Naive thymus-derived CD8-positive, alpha-beta T cell (primary cell): ENCODE measurements around the gene FLNA. TPM values are rescaled to one million over a fixed set of nuclear protein-coding genes. Genes with fewer than 3 reads are reported as not detected.

Experiments used
- ATAC-seq, 2 donors: fragments of 150-1000 bp; cut with Tn5 transposase in 1 of 2; sonication (Bioruptor Pico), chemical (Tn5 transposase) in 1 of 2; 1 replicate in 1 of 2; 2 replicates in 1 of 2; pipeline ENCODE4 v1.10.0; 2021; ENCODE audit warnings: mild to moderate bottlenecking in 2 of 2, moderate library complexity in 2 of 2
- POLR2A ChIA-PET: fragments of 350-600 bp; sonication (Branson Sonifier 250); formaldehyde crosslinking; loops from one replicate; lab custom pipeline; 2021; ENCODE audit warnings: antibody characterized with exemption; lab: Charles Lee
- DNase-seq, 10 donors: peaks; one replicate each; pipeline versions ENCODE4 v3.0.0 to v3.0.0-alpha.2; 2020 to 2022
- H3K27ac Mint-ChIP-seq, 10 donors: one replicate each; pipeline ENCODE4 v1.8.0; 2020 to 2022; ENCODE audit warnings: mild to moderate bottlenecking in 10 of 10, mixed read lengths in 10 of 10, moderate library complexity in 4 of 10, inconsistent platforms in 1 of 10
- H3K27me3 Mint-ChIP-seq, 5 donors: one replicate each; pipeline ENCODE4 v1.8.0; 2021 to 2022; ENCODE audit warnings: mixed read lengths in 5 of 5
- H3K36me3 Mint-ChIP-seq, 3 donors: one replicate each; pipeline ENCODE4 v1.8.0; 2020 to 2022; ENCODE audit warnings: mixed read lengths in 3 of 3, mild to moderate bottlenecking in 2 of 3, inconsistent platforms in 1 of 3
- H3K4me1 Mint-ChIP-seq, 4 donors: one replicate each; pipeline ENCODE4 v1.8.0; 2021 to 2022; ENCODE audit warnings: mixed read lengths in 4 of 4
- H3K4me3 Mint-ChIP-seq, 10 donors: one replicate each; pipeline ENCODE4 v1.8.0; 2020 to 2022; ENCODE audit warnings: mild to moderate bottlenecking in 10 of 10, mixed read lengths in 10 of 10, moderate library complexity in 6 of 10, inconsistent platforms in 1 of 10
- H3K9me3 Mint-ChIP-seq, 9 donors: one replicate each; pipeline ENCODE4 v1.8.0; 2020 to 2022; ENCODE audit warnings: mixed read lengths in 9 of 9, mild to moderate bottlenecking in 3 of 9, inconsistent platforms in 1 of 9, moderate library complexity in 1 of 9
- polyA plus RNA-seq, 3 donors: library from polyadenylated mRNA; unstranded; fragments of 300-500 nt; fragmentation: Illumina TruSeq; gene quantifications; one replicate each; pipeline ENCODE4 v1.2.3, GENCODE V29; 2021
- total RNA-seq, 8 experiments: library from RNA in 2 of 8; stranded (reverse) in 2 of 8; gene quantifications; one replicate each; pipeline ENCODE4 v1.2.3 and lab custom pipeline; 2021 to 2026

FLNA gene
- total and polyA plus RNA-seq, 5 experiments from 2014 or later, result 156 to 633 (median 341) TPM

GRCh38 chrX:154371017-154371788, 3.2 kb downstream of the FLNA start:
- peak overlapping the region in 9 of 10 donors; percentile 25 to 92 (median 77) for H3K27ac Mint-ChIP-seq
- POLR2A ChIA-PET, result interaction anchor here (0.6 to 7.1 kb wide), 15 partner anchors 8 to 399 kb away, joined by 3 to 101 read pairs (median 8); partner anchors contain the start of genes EMD, HCFC1, RPL10 and SLC10A3
- H3K27me3 Mint-ChIP-seq, result no peaks in the 10 kb centered on the region
- peak; percentile 80 to 96 (median 88) for DNase-seq
- H3K36me3 Mint-ChIP-seq, result peaks cover 0 to 10% (median 0%) of the 10 kb centered on the region in 3 donors
- ATAC-seq, result peak; percentile 61 to 71
- H3K4me1 Mint-ChIP-seq, result peaks cover 4 to 30% (median 22%) of the 10 kb centered on the region in 4 donors
- no peaks in the 10 kb centered on the region for H3K9me3 Mint-ChIP-seq
- peak overlapping the region; percentile 78 to 96 (median 85) for H3K4me3 Mint-ChIP-seq

GRCh38 chrX:154370300-154371016, 4.0 kb downstream of the FLNA start:
- DNase-seq (peak in 1 of 10 donors; percentile 38), ATAC-seq (peak in 1 of 2 donors; percentile 1)
- Mint-ChIP-seq H3K4me1 (peaks cover 4 to 30% (median 23%) of the 10 kb centered on the region in 4 donors), H3K4me3 (peak overlapping the region; percentile 87 to 96 (median 92)), H3K36me3 (peaks cover 0 to 13% (median 0%) of the 10 kb centered on the region in 3 donors), H3K9me3 (no peaks in the 10 kb centered on the region), H3K27ac (peak overlapping the region; percentile 70 to 99 (median 94)), H3K27me3 (no peaks in the 10 kb centered on the region)
- POLR2A ChIA-PET, result interaction anchor here (1.0 to 7.1 kb wide), 15 partner anchors 8 to 399 kb away, joined by 3 to 101 read pairs (median 8); partner anchors contain the start of genes EMD, HCFC1, RPL10 and SLC10A3

GRCh38 chrX:154369449-154370299, 4.8 kb downstream of the FLNA start:
- H3K4me3 Mint-ChIP-seq, result peak overlapping the region; percentile 87 to 96 (median 92)
- H3K36me3 Mint-ChIP-seq, result peaks cover 0 to 18% (median 0%) of the 10 kb centered on the region in 3 donors
- H3K27me3 Mint-ChIP-seq, result no peaks in the 10 kb centered on the region
- peaks cover 4 to 32% (median 21%) of the 10 kb centered on the region in 4 donors for H3K4me1 Mint-ChIP-seq
- no peaks in the 10 kb centered on the region for H3K9me3 Mint-ChIP-seq
- DNase-seq, result peak; percentile 47 to 83 (median 64)
- ATAC-seq, result peak; percentile 11 to 13
- POLR2A ChIA-PET, result interaction anchor here (0.5 to 7.1 kb wide), 16 partner anchors 10 to 442 kb away, joined by 3 to 101 read pairs (median 4); partner anchors contain the start of genes EMD, HCFC1, RPL10 and TMEM187
- peak overlapping the region; percentile 70 to 99 (median 94) for H3K27ac Mint-ChIP-seq

GRCh38 chrX:154368630-154369448, 5.6 kb downstream of the FLNA start:
- Mint-ChIP-seq H3K27me3 (no peaks in the 10 kb centered on the region), H3K27ac (peak overlapping the region; percentile 79 to 94 (median 92)), H3K4me1 (peaks cover 4 to 33% (median 21%) of the 10 kb centered on the region in 4 donors), H3K36me3 (peaks cover 0 to 24% (median 0%) of the 10 kb centered on the region in 3 donors), H3K9me3 (no peaks in the 10 kb centered on the region), H3K4me3 (peak overlapping the region; percentile 73 to 95 (median 86))
- DNase-seq, result peak; percentile 56 to 95 (median 83)
- ATAC-seq, result peak; percentile 62 to 64
- POLR2A ChIA-PET, result interaction anchor here (0.5 to 7.1 kb wide), 17 partner anchors 9 to 441 kb away, joined by 3 to 101 read pairs (median 6); partner anchors contain the start of genes EMD, HCFC1, RPL10 and TMEM187

GRCh38 chrX:154367474-154368308, 6.7 kb downstream of the FLNA start:
- peaks cover 4 to 31% (median 18%) of the 10 kb centered on the region in 4 donors for H3K4me1 Mint-ChIP-seq
- peak overlapping the region; percentile 79 to 94 (median 92) for H3K27ac Mint-ChIP-seq
- DNase-seq, result no peak
- H3K27me3 Mint-ChIP-seq, result no peaks in the 10 kb centered on the region
- POLR2A ChIA-PET, result interaction anchor here (0.5 to 7.1 kb wide), 9 partner anchors 10 to 366 kb away, joined by 3 to 101 read pairs (median 7); partner anchors contain the start of genes EMD and RPL10
- H3K4me3 Mint-ChIP-seq, result peak overlapping the region; percentile 73 to 95 (median 86)
- ATAC-seq, result no peak
- no peaks in the 10 kb centered on the region for H3K9me3 Mint-ChIP-seq
- peaks cover 0 to 33% (median 0%) of the 10 kb centered on the region in 3 donors for H3K36me3 Mint-ChIP-seq

GRCh38 chrX:154366666-154367055, 7.8 kb downstream of the FLNA start:
- H3K36me3 Mint-ChIP-seq, result peaks cover 0 to 38% (median 0%) of the 10 kb centered on the region in 3 donors
- ATAC-seq (no peak), DNase-seq (no peak)
- H3K27me3 Mint-ChIP-seq, result no peaks in the 10 kb centered on the region
- H3K4me3 Mint-ChIP-seq, result peak overlapping the region in 1 of 10 donors; percentile 41
- POLR2A ChIA-PET, result interaction anchor here (0.7 to 7.1 kb wide), 4 partner anchors 10 to 31 kb away, joined by 3 to 101 read pairs (median 13); partner anchors contain the start of gene RPL10
- peak overlapping the region in 5 of 10 donors; percentile 32 to 81 (median 58) for H3K27ac Mint-ChIP-seq
- peaks cover 4 to 30% (median 11%) of the 10 kb centered on the region in 4 donors for H3K4me1 Mint-ChIP-seq
- H3K9me3 Mint-ChIP-seq, result no peaks in the 10 kb centered on the region

- POLR2A ChIA-PET, result interaction anchor here (0.7 to 7.1 kb wide), 5 partner anchors 9 to 32 kb away, joined by 3 to 101 read pairs (median 5); partner anchors contain the start of gene RPL10
- no peak overlapping the region for H3K4me3 Mint-ChIP-seq
- H3K36me3 Mint-ChIP-seq, result peaks cover 0 to 43% (median 0%) of the 10 kb centered on the region in 3 donors
- no peak for DNase-seq
- H3K27ac Mint-ChIP-seq, result peak overlapping the region in 2 of 10 donors; percentile 1 to 81
- H3K4me1 Mint-ChIP-seq, result peaks cover 4 to 32% (median 13%) of the 10 kb centered on the region in 4 donors
- ATAC-seq, result no peak
- H3K9me3 Mint-ChIP-seq, result no peaks in the 10 kb centered on the region
- no peaks in the 10 kb centered on the region for H3K27me3 Mint-ChIP-seq
Measured at GRCh38 chrX:154365997-154366665, 8.3 kb downstream of the FLNA start.

GRCh38 chrX:154365052-154365600, 9.3 kb downstream of the FLNA start:
- H3K27ac Mint-ChIP-seq, result peak overlapping the region in 3 of 10 donors; percentile 55 to 78 (median 68)
- peak overlapping the region in 1 of 10 donors; percentile 15 for H3K4me3 Mint-ChIP-seq
- POLR2A ChIA-PET, result interaction anchor here (1.0 to 7.1 kb wide), 2 partner anchors 15 to 17 kb away, joined by 3 to 101 read pairs; no protein-coding TSS in a partner anchor

GRCh38 chrX:154363706-154364439, 10.6 kb downstream of the FLNA start:
- DNase-seq, result no peak
- peaks cover 0 to 54% (median 0%) of the 10 kb centered on the region in 3 donors for H3K36me3 Mint-ChIP-seq
- POLR2A ChIA-PET, result interaction anchor here (2.1 kb wide), 1 partner anchor 14 kb away, joined by 6 read pairs; no protein-coding TSS in a partner anchor

More at GRCh38 chrX:154365052-154365600, 9.3 kb downstream of the FLNA start:
- ATAC-seq, result no peak
- Mint-ChIP-seq H3K9me3 (no peaks in the 10 kb centered on the region), H3K36me3 (peaks cover 0 to 50% (median 0%) of the 10 kb centered on the region in 3 donors), H3K27me3 (no peaks in the 10 kb centered on the region), H3K4me1 (peaks cover 4 to 35% (median 14%) of the 10 kb centered on the region in 4 donors)
- no peak for DNase-seq

More at GRCh38 chrX:154363706-154364439, 10.6 kb downstream of the FLNA start:
- Mint-ChIP-seq H3K4me1 (peaks cover 4 to 37% (median 14%) of the 10 kb centered on the region in 4 donors), H3K27ac (peak overlapping the region in 2 of 10 donors; percentile 20 to 56), H3K4me3 (peak overlapping the region in 1 of 10 donors; percentile 16), H3K9me3 (no peaks in the 10 kb centered on the region), H3K27me3 (no peaks in the 10 kb centered on the region)
- no peak for ATAC-seq
